GM18519 (cell line): ENCODE results near the gene RTN4RL2.

Source experiments
- ATAC-seq: cut with Tn5 transposase; IDR thresholded peaks from one replicate; pipeline ENCODE4 v1.9.1; 2021; ENCODE audit warnings: mild to moderate bottlenecking, moderate library complexity; ENCODE audit not compliant: unreplicated experiment, low FRiP score

Gene RTN4RL2

GRCh38 chr11:57515332-57516060, 55.2 kb downstream of the RTN4RL2 start, which contains the start of gene SLC43A1:
Gene SLC43A1 (minus strand): TSS chr11:57515702. CDS start chr11:57514111, 1,591 bp downstream.
- ATAC-seq: no peak

GRCh38 chr11:57516061-57516443, 55.7 kb downstream of the RTN4RL2 start:
- ATAC-seq: no peak

GRCh38 chr11:57521116-57521515, 60.8 kb downstream of the RTN4RL2 start:
- no peak for ATAC-seq

- no peak for ATAC-seq
These were observed 63.1 kb downstream of the RTN4RL2 start for GRCh38 chr11:57523419-57523818.
